HG02884 (cell line): ENCODE results near the gene EIF4G1.

Source experiments
- ATAC-seq: cut with Tn5 transposase; IDR thresholded peaks from one replicate; pipeline ENCODE4 v1.9.1; 2021; ENCODE audit warnings: mild to moderate bottlenecking, moderate library complexity; ENCODE audit not compliant: unreplicated experiment

Gene EIF4G1

GRCh38 chr3:184349563-184350470, 35.4 kb downstream of the EIF4G1 start:
- no peak for ATAC-seq

DNA sequence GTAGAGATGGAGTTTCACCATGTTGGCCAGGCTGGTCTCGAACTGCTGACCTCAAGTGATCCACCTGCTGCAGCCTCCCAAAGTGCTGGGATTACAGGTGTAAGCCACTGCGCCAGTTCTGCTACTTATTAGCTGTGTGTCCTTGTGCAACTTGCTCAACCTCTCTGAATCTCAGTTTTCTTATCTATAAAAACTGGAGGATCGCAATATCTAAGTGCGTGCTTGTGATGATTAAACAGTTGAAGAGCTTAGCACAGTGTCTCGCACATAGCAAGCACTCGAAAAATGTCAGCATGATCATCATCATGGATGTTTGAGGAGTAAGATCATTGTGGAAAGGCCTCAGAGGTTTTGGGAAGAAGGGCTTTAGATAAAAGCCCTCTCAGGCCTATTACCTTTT, 36.2 kb downstream of the EIF4G1 start:
- no peak for ATAC-seq

GRCh38 chr3:184351511-184352148, 37.2 kb downstream of the EIF4G1 start:
- ATAC-seq: no peak

GRCh38 chr3:184352149-184352785, 37.9 kb downstream of the EIF4G1 start:
- no peak for ATAC-seq

DNA sequence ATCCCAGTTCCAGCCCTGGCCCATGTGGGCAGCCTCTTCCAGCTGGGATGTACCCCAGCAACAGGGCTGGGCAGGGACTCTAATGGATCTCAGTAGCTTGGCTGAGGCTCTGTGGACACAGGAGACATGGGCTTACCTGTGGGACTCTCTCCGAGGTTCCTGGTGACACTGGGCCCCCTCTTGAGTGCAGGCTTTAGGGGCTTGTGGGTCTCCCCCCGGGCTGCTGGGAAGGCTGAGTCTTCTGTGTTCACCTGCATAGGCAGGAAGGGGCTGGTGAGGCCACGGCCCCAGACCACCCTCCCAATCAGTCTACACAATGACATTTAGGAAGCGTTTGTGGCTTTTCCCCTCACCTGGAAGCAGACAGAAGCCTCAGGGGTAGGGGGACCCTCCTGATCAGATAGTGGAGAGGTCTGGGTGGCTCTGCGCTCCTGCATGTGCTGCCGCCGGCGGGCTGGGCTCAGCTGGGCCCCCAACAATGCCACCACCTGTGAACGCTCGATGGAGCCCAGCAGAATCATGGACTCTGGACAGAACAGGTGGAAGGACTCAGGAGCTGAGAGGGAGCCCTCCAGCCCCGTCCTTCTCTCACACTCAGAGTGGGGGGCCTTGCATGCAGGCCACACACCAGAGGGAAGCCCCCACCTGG, 38.6 kb downstream of the EIF4G1 start:
- ATAC-seq: no peak

- no peak for ATAC-seq
These were observed 39.1 kb downstream of the EIF4G1 start for GRCh38 chr3:184353546-184353941.

DNA sequence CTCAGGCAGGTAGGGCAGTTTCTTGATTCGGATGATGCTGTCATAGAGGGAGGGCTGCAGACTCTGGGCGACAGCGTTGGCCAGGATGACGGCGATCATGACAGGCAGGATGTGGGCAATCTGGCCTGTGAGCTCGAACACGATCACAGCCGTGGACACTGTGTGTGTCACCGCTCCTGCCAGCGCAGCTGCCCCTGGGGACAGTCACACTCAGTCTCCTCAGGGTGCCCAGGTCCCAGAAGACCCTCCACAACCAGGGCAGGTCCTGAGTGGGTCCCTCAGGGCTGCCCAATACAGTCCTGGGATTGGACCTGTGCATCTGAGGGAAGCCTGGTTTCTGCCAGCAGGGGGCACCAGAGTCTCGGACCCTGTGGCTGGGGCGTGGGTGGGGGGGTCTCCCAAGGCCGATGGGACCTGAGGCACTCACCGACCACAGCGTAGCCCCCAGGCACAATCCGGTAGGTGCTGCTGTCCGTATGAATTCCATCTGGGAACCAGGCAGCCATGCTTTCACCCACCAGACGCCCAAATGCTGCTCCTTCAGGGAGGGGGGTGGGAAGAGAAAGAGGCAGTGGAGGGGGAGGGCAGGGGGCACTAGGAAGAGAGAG, 39.8 kb downstream of the EIF4G1 start:
- ATAC-seq: no peak

DNA sequence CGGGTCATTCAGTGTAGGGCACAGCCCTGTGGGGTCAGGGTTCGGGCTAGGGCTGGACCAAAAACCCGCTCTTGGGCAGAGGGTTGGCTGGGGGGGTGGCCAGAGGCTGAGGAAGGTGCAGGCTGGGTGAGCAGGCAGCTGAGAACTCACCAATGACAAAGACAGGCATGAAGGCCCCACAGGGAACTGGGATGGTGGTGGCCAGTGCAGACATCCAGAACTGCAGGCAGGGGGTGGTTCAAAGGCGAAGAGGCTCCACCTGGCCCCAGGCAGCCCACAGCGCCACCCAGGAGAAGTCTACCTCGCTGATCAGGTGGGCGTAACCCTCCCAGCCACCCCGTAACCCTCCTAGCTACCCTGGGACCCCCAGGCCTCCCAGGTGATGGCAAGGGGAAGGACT, 40.3 kb downstream of the EIF4G1 start:
- no peak for ATAC-seq

GRCh38 chr3:184355261-184356040, 41.0 kb downstream of the EIF4G1 start:
- no peak for ATAC-seq

DNA sequence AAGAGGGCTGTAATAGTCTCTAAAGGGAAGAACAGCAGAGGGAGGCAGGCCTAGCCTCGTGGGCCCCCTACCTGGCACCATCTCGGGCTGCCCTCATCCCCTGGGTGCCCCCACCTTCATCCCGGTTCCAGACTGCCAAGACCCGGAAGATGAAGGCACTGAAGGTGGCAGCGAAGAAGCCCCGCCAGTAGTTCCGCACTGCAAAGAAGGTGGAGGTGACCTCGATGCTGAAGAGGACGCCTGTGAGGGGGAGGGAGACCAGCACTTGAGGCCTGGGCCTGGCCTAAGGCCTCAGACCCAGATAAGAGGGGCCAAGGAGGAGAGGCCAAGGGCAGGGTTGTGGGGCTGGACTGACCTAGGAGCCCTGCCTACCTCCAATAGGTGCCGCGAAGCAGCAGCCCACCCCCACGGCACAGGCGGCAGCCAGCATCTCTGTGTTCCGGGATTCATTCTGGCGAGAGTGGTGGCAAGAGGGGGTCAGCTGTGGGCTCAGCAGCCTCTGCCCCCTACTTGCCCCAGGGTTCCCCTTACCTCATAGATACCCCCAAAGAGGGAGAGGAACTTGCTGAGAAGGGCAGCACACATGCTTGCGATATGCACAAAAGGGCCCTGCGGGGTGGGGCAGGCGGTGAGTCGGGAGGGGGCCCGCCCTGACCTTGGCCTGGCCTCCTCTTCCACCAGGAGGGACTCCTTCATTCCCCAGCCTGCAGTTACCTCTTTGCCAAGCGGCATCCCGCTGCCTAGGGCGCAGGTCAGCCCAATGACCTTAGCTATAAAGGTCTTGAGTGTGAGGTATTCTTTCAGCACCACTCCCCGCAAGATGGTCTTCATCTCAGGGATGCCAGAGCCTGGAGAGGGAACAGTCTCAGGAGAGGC, 43.1 kb downstream of the EIF4G1 start:
- ATAC-seq: no peak

GRCh38 chr3:184358124-184358767, 43.8 kb downstream of the EIF4G1 start:
- ATAC-seq: no peak

DNA sequence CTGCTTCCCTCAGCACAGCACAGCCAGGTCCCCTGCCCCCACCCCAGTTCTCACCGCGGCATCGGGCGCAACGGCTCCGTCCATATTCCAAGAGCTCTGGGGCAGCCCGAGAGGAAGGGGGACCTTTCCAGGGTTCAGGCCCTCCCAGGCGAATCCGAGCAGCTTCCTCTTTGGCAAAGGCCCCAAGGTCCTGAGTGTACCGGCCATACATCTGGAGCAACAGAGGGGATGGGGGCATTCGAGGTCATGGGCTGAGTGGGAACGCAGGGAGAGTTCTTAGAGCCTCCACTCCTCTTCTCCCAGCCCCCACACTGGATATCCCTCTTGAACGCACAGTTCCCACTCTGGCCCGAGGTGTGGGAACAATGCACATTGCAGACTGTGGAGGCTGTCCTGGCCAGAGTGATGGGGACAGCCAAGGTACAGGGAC, 44.5 kb downstream of the EIF4G1 start:
- ATAC-seq: no peak

DNA sequence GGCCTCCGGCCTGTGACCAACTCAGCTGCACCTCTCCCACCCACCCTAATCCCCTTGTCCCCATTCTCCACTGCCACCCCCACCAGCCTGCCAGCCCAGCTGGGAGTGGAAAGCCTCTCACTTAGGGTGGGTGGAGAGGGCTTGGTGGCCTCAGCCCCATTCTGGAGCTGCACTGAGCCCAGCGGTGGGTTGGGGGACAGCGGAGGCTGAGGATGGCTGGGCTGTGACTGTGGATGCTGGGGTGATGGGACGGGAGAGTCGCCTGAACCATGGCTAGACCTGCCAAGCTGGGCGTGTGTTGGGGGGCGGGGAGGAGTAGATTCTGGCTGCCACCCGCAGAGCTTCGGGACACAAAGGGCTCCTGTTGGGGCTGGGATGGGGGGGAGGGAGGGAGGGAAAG, 45.2 kb downstream of the EIF4G1 start:
- no peak for ATAC-seq

- ATAC-seq: no peak
These were observed 45.9 kb downstream of the EIF4G1 start for GRCh38 chr3:184360070-184360928.

- no peak for ATAC-seq
These were observed 46.6 kb downstream of the EIF4G1 start for GRCh38 chr3:184360929-184361531.

DNA sequence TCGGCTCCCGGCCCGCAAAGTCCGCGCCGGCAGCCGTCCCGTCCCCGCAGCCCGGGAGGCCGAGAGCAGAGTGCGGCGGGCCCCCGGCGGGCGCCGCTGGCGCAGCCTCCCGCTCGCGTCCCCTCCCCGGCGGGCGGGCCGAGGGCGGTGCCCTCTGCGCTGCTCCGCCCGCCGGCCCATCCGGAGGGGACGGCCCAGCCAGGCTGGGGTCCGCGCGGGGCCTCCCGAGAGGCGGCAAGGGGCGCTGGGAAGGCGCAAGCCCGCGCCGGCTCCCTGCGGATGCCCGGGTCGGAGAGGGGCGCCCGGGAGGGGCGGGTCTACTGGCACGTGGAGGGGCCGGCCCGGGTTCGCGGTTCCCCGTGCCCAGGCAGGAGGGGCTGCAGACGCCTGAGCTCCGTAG, 47.1 kb downstream of the EIF4G1 start, which contains the start of the genes CLCN2 and POLR2H:
Gene CLCN2, minus strand, starts transcription at position 74 of the 400 bp plus-strand sequence. CDS start 126 bp downstream, outside the sequence.
Gene POLR2H, plus strand, starts transcription at position 179 of the 400 bp plus-strand sequence. CDS start 1,783 bp downstream, outside the sequence.
- ATAC-seq: no peak
